ENCODE measurements around the gene GPR137.
"Not testable (repeated sequence)": the region's sequence is repeated elsewhere in the genome, so short reads cannot be mapped to it uniquely, and the experiment has no call there.

The GPR137 gene, protein sequence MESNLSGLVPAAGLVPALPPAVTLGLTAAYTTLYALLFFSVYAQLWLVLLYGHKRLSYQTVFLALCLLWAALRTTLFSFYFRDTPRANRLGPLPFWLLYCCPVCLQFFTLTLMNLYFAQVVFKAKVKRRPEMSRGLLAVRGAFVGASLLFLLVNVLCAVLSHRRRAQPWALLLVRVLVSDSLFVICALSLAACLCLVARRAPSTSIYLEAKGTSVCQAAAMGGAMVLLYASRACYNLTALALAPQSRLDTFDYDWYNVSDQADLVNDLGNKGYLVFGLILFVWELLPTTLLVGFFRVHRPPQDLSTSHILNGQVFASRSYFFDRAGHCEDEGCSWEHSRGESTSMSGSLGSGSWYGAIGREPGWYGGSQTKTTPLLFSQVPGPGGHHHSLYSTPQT

DNA sequence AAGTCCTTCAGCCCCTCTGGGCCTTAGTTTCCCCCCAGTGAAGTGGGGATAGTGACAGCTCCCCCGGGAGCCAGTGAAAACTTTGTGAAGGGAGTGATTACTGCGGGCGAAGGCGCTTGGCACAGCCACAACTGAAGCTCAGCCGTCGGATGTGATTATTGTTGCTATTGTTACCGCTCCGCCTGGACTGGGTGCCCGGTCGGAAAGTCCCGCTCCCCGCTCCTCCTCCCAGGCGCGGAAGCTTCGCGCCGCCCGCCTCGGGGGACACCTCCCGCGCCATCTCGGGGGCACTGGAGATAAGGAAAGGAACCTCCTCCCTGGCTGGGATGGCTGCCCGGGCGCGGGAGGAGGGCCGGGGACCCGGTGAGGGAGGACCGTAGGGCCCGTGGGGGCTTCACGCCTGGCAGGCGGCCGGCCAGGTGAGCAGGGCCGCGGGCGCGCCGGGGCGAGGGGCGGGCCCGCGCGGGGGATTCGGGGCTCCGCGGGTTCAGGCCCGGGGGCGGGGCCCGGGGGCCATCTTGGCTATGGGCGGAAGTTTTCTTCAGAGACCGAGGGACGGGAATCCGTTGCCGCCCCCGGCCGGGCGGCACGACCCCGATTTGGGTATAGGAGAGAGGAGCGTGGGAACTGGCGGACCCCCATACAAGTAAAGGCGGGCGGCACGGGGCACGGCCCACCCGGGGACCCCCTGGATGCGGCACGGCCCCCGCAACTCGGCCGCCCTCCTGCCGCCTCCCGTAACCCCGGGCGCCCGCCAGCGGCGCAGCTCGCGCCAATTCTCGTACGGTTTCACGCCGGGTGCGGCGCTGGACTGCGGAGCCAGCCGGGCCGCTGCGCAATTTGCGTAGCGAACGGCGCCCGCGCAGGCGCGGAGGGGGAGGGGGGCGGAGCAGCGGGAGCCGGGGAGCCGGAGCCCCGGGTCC is at the start of gene GPR137:
Gene GPR137, plus strand, starts transcription at position 887 of the 923 bp plus-strand sequence. CDS start 677 bp downstream, outside the sequence.
- DNase-seq = peak; percentile 95

GRCh38 chr11:64237484-64237951 is 48.1 kb upstream of the GPR137 start:
- no peak for DNase-seq

DNA sequence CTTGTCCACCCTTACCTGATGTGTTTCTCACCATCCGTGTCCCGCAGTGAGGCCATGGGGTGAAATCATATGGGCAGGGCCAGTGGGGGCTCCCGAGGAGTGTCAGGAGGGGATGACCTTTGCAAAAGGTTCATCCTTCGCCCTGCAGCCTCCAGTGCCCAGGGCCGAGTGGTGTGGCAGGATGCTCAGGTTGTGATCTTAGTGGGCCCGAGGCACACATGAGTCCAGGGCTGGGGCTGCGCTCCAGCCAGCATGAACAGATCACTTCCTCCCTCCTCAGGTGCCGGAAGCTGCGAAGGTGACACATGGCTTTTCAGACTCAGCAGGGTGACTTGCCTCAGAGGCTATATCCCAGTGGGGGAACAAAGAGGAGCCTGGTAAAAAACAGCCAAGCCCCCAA is 47.6 kb upstream of the GPR137 start:
- DNase-seq = no peak

DNA sequence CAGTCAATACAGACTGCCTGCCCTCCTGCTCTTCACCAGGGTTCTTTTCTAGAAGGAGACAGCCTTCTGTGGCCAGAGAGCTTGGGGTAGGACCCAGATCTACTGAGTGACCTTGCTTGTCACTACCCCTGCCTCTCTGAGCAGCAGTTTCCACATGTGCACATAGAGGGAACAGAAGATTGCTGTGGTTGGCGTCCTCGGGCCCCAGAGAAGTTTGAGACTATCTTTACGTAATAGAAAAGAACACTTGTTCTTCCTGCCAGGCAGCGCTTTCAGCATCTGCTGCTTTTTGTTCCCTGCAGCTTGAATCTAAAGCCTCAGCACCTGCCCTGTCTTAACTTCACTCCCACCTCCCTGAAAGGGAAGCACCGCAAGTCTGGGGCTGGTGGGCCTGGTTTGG is 46.6 kb upstream of the GPR137 start:
- DNase-seq = no peak

DNA sequence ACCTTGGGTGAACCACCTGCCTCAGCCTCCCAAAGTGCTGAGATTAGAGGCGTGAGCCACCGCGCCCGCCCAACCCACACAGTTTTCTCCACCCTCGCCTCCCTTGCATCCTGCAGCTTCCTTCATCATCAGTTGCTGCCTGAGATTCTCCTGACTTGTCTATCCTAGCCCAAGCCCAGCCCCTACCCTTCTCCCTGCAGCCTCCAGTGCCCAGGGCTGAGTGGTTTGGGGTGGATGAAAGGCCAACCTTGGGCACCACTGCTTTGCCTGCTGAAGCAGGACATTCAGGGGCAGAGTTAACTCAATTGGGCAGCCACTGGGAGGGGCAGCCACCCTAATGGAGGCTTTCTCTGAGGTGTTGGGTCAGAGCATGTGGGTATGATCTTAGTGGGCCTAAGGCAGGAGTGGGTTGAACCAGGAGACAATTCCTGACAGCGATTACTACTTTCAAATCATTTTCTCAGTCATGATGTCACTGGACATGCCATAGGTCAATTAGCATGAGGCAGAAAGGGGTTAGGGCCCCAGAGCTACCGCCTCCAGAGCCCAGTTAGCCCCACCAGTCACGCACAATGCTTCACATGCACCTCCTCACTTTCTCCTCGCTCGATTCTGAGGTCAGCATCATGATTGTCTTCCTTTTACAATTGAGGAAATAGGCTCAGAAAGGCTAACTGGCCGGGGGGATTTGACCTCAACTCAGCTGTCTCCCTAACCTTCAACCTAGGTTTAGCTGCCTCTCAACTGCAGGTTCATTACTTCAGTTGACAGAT is 45.8 kb upstream of the GPR137 start:
- DNase-seq = no peak

GRCh38 chr11:64240435-64241240 is 45.0 kb upstream of the GPR137 start, which contains the start of gene FKBP2:
FKBP2 (plus strand) TSS chr11:64241095; CDS start chr11:64242388, 1,293 bp downstream.
- DNase-seq = peak; percentile 99

DNA sequence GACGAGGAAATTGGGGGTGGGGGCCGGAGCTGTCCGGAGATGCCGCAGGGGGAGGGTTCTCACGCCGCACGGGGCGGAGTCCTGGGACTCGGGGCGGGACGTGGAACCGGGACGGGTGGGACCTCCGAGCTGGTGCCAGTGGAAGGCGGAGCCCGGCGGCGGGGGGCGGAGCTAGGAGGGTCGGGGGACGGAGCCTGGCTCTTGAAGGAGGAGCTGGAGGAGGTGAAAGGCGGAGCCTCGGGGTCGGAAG is 44.5 kb upstream of the GPR137 start:
- peak; percentile 100 for DNase-seq

GRCh38 chr11:64241491-64242374 is 43.9 kb upstream of the GPR137 start:
- DNase-seq = no peak

DNA sequence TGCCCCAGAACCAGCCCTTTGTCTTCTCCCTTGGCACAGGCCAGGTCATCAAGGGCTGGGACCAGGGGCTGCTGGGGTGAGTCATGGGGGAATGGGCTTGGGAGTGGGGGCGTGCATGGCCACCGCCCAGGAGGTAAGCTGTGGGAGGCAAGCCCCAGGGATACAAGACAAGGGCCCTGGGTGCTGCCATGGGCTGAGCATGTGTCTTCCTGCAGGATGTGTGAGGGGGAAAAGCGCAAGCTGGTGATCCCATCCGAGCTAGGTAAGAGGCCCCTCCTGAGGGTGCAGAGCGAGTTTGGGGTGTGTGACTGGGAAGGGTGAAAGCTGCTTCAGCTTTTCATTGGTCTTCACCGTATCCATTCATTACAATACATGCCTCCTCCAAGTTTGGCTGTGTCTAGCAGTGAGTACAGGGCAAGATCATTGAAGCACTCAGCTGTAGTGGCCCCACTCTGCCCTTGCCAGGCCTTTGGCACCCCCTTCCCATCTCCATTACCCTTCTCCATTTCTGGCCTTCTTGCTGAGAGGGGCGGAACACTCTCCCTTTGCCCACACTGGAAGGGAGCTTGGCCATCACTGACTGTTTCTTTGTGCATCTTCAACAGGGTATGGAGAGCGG is 42.3 kb upstream of the GPR137 start:
- DNase-seq = no peak

- DNase-seq = no peak
Measured at GRCh38 chr11:64244107-64244506, 41.5 kb upstream of the GPR137 start.

- no peak for DNase-seq
Measured at GRCh38 chr11:64244966-64245365, 40.7 kb upstream of the GPR137 start.

DNA sequence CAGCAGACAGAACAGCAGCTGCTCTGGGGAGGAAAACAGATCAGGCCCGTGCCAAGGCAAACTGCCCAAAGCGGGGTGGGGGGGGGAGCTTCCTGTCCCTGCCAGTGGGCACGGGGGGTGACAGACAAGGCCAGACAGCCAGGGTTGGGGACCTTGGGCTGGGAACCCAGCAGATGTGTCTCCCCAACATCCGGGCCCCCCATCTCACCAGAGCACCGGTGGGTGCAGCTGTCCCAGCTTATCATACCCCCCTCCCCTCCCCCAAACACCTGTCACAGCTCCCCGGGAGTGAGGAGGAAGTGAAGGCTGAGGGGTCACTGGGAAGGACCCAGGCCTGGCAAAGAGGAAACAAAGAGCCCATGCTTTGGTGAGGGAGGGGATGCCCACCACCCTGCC is 40.2 kb upstream of the GPR137 start:
- DNase-seq = peak; percentile 78

GRCh38 chr11:64245797-64246620 is 39.6 kb upstream of the GPR137 start:
- DNase-seq = peak; percentile 78

- not testable (repeated sequence) for DNase-seq
Measured at GRCh38 chr11:64246621-64246870, 39.1 kb upstream of the GPR137 start.

DNA sequence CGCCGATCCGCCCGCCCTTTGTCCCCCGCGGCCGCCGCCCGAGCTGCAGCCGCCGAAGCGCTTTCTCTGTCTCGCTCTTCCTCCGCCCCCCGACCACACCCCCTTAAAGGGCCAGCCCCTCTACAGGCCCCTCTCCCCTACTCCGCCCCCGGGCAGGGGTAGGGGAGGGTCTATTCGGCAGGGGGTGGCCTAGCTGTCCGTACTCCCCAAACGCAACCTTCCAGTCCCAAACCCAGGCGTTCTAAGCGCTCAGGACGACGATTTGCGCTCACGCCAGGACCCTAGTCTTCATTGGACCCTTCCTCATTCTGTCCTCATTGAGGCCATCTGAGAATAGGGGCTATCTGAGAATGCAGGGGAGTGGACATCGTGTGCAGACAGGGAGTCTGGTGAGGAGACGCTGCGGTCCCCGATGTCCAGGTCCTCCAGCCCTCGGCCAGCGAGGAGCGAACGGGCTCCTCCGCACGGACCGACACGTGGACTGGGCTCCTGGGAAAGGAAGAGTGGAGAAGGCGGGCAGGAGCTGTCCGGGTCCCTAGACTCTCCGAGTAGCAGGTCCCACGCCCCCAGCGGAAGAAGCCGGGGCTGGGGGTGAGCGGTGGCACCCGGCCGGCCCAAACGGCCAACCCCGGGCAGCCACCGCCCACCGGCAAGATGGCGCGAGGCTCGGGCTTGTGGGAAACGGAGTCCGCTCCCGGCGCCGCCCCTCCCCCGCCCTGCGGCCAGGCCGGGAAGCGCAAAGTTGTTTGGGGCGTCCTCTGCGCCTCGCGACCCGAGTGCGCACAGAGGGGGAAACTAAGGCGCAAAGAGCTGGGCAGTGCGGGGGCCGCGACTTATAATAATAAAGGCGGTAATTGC is 38.5 kb upstream of the GPR137 start, which contains the start of gene PPP1R14B:
Gene PPP1R14B, minus strand, starts transcription at position 73 of the 858 bp plus-strand sequence. CDS start 270 bp downstream, outside the sequence.
- peak; percentile 92 for DNase-seq

DNA sequence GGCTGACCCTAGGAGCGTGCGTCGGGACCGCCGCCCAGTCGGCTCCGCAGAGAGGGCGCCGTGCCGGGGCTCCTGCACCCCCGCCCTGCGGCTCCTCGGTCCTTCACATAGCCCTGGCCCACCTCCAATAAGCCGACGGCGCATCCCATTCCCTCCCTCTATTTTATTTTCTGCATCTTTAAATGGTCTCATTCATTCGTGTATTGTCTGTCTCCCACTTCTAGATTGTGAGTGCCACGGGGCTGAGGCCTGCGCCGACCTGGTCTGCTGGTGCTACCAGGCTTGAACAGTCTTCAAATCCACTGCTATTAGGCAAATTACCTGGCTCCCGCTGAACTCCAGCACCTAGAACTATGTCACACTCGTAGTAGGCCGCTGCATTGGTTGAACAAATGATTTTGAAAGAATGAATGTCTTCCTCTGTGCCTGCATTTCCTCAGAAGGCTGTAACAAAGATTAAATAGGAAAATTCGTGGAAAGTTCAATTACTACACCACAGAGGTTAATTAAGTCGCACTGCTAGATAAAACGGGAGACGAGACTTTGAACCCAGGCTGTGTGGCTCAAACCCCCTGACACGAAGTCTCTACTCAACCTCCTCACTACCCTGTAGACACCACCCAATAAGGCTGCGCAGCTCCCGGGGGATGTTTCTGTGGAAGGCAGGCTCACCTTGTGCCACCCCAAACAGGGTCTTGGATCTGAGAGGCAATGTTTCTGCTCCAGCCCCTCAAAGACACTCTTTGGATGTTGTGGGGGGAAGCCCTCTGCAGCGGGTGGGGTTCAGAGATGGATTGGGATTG is 37.7 kb upstream of the GPR137 start:
- DNase-seq = no peak

GRCh38 chr11:64248578-64248977 is 37.1 kb upstream of the GPR137 start:
- DNase-seq = no peak

GRCh38 chr11:64249038-64249437 is 36.6 kb upstream of the GPR137 start:
- no peak for DNase-seq
